GM21576 (cell line): ENCODE data around the gene FASTK.

Experiments
- ATAC-seq: cut with Tn5 transposase; IDR thresholded peaks from one replicate; pipeline ENCODE4 v1.9.1; 2021; ENCODE audit warnings: mild to moderate bottlenecking, moderate library complexity; ENCODE audit not compliant: unreplicated experiment

FASTK gene

GRCh38 chr7:151083071-151083823 lies 2.6 kb upstream of the FASTK start, which contains the start of gene TMUB1:
Gene TMUB1 (minus strand): TSS chr7:151083493. CDS start chr7:151082563, 930 bp downstream.
- peak; percentile 40 for ATAC-seq

- no peak for ATAC-seq
Observed at GRCh38 chr7:151082141-151083070, 1.8 kb upstream of the FASTK start.

GRCh38 chr7:151081170-151082101 lies 827 bp upstream of the FASTK start:
- ATAC-seq: no peak

- ATAC-seq: no peak
Observed at GRCh38 chr7:151080067-151080521, 515 bp downstream of the FASTK start.

GRCh38 chr7:151079199-151079910 lies 1.3 kb downstream of the FASTK start:
- ATAC-seq: no peak

GRCh38 chr7:151078233-151079040 lies 2.2 kb downstream of the FASTK start:
- no peak for ATAC-seq

GRCh38 chr7:151077705-151078232 lies 2.8 kb downstream of the FASTK start:
- no peak for ATAC-seq

GRCh38 chr7:151076863-151077704 lies 3.5 kb downstream of the FASTK start:
- ATAC-seq: no peak

- ATAC-seq: no peak
Observed at GRCh38 chr7:151075978-151076426, 4.6 kb downstream of the FASTK start.

- ATAC-seq: no peak
Observed at GRCh38 chr7:151075662-151075971, 5.0 kb downstream of the FASTK start.

- no peak for ATAC-seq
Observed at GRCh38 chr7:151074817-151075661, 5.6 kb downstream of the FASTK start.

GRCh38 chr7:151073990-151074389 lies 6.6 kb downstream of the FASTK start:
- ATAC-seq: no peak

- no peak for ATAC-seq
Observed at GRCh38 chr7:151071032-151071866, 9.4 kb downstream of the FASTK start.

GRCh38 chr7:151070574-151070960 lies 10.0 kb downstream of the FASTK start:
- no peak for ATAC-seq

- ATAC-seq: no peak
Observed at GRCh38 chr7:151069841-151070573, 10.6 kb downstream of the FASTK start.
